ENCODE measurements around the gene CRACR2A. TPM values are rescaled to one million over a fixed set of nuclear protein-coding genes. Genes with fewer than 3 reads are reported as not detected.

The CRACR2A gene
- total RNA-seq, 4 donors from 2014 or later, result 1.1 to 3.3 (median 2.8) TPM

- TF ChIP-seq POLR2AphosphoS5 (IDR thresholded peaks at IDR 0.05) (no peak), EP300 (IDR thresholded peaks at IDR 0.05) (no peak), POLR2A (IDR thresholded peaks at IDR 0.05; ENCODE audit: low read depth) (no peak), CTCF (IDR thresholded peaks at IDR 0.05) (no peak)
- WGBS, result 86% methylated on average over 6 of the region's 6 CpGs
- no peak for DNase-seq (ENCODE audit: extremely low spot score)
- peaks cover 0 to 10% (median 0%) of the 10 kb centered on the region in 4 donors for H3K4me1 ChIP-seq
- intact Hi-C loops (cut with DNase I), result no loop called here
- no peaks in the 10 kb centered on the region for H3K27me3 ChIP-seq
- H3K9me3 ChIP-seq, result no peaks in the 10 kb centered on the region
- no peaks in the 10 kb centered on the region for H3K36me3 ChIP-seq
- H3K4me3 ChIP-seq, result no peak overlapping the region
- no peak overlapping the region for H3K27ac ChIP-seq (replicated peaks in 1 of 4)
Observed at GRCh38 chr12:3728686-3729085, 24.2 kb downstream of the CRACR2A start.

GRCh38 chr12:3727877-3728632 lies 24.9 kb downstream of the CRACR2A start:
- TF ChIP-seq POLR2A (IDR thresholded peaks at IDR 0.05; ENCODE audit: low read depth) (no peak), CTCF (IDR thresholded peaks at IDR 0.05) (no peak), POLR2AphosphoS5 (IDR thresholded peaks at IDR 0.05) (no peak), EP300 (IDR thresholded peaks at IDR 0.05) (no peak)
- H3K27ac ChIP-seq (replicated peaks in 1 of 4), result no peak overlapping the region
- WGBS, result 65% methylated on average over 8 of the region's 8 CpGs
- H3K36me3 ChIP-seq, result no peaks in the 10 kb centered on the region
- DNase-seq (ENCODE audit: extremely low spot score), result no peak
- no peaks in the 10 kb centered on the region for H3K27me3 ChIP-seq
- no peak overlapping the region for H3K4me3 ChIP-seq
- H3K4me1 ChIP-seq, result peaks cover 0 to 10% (median 0%) of the 10 kb centered on the region in 4 donors
- H3K9me3 ChIP-seq, result no peaks in the 10 kb centered on the region
- intact Hi-C loops (cut with DNase I), result no loop called here

- H3K4me3 ChIP-seq, result no peak overlapping the region
- no peak for DNase-seq (ENCODE audit: extremely low spot score)
- no peak for TF ChIP-seq POLR2AphosphoS5 (IDR thresholded peaks at IDR 0.05)
- TF ChIP-seq EP300 (IDR thresholded peaks at IDR 0.05), result no peak
- TF ChIP-seq CTCF (IDR thresholded peaks at IDR 0.05), result no peak
- TF ChIP-seq POLR2A (IDR thresholded peaks at IDR 0.05; ENCODE audit: low read depth), result no peak
- H3K9me3 ChIP-seq, result no peaks in the 10 kb centered on the region
- H3K27ac ChIP-seq (replicated peaks in 1 of 4), result no peak overlapping the region
- no peaks in the 10 kb centered on the region for H3K36me3 ChIP-seq
- H3K27me3 ChIP-seq, result no peaks in the 10 kb centered on the region
- 80% methylated on average over 8 of the region's 8 CpGs for WGBS
- intact Hi-C loops (cut with DNase I), result no loop called here
- peaks cover 0 to 10% (median 0%) of the 10 kb centered on the region in 4 donors for H3K4me1 ChIP-seq
Observed at GRCh38 chr12:3727354-3727753, 25.6 kb downstream of the CRACR2A start.

- intact Hi-C loops (cut with DNase I), result no loop called here
- Histone ChIP-seq H3K9me3 (no peaks in the 10 kb centered on the region), H3K27me3 (no peaks in the 10 kb centered on the region), H3K27ac (replicated peaks in 1 of 4) (no peak overlapping the region), H3K4me3 (no peak overlapping the region), H3K4me1 (peaks cover 0 to 10% (median 0%) of the 10 kb centered on the region in 4 donors), H3K36me3 (no peaks in the 10 kb centered on the region)
- WGBS, result 81% methylated on average over 6 of the region's 6 CpGs
- DNase-seq (ENCODE audit: extremely low spot score), result no peak
- no peak for TF ChIP-seq POLR2A (IDR thresholded peaks at IDR 0.05; ENCODE audit: low read depth)
- TF ChIP-seq EP300 (IDR thresholded peaks at IDR 0.05), result no peak
Observed at GRCh38 chr12:3726456-3726855, 26.5 kb downstream of the CRACR2A start.

GRCh38 chr12:3725388-3726115 lies 27.4 kb downstream of the CRACR2A start:
- whole genome bisulfite sequencing, result 68% methylated on average over 6 of the region's 6 CpGs
- peaks cover 0 to 10% (median 0%) of the 10 kb centered on the region in 4 donors for H3K4me1 ChIP-seq
- DNase-seq (ENCODE audit: extremely low spot score), result peak; percentile 47
- H3K4me3 ChIP-seq, result no peak overlapping the region
- intact Hi-C loops (cut with DNase I), result no loop called here
- no peaks in the 10 kb centered on the region for H3K36me3 ChIP-seq
- no peaks in the 10 kb centered on the region for H3K27me3 ChIP-seq
- H3K27ac ChIP-seq (replicated peaks in 1 of 4), result no peak overlapping the region
- TF ChIP-seq CTCF (IDR thresholded peaks at IDR 0.05) (no peak), EP300 (IDR thresholded peaks at IDR 0.05) (no peak), POLR2A (IDR thresholded peaks at IDR 0.05; ENCODE audit: low read depth) (no peak), POLR2AphosphoS5 (IDR thresholded peaks at IDR 0.05) (no peak)
- no peaks in the 10 kb centered on the region for H3K9me3 ChIP-seq
